PC-9 (cell line): ENCODE data around the gene MAGI1.

ENCODE experiments used
- CTCF ChIP-seq: fragments of 200-600 bp; sonication (generic); conservative IDR thresholded peaks from 2 replicates; pipeline ENCODE4 v1.6.1; 2017; ENCODE audit warnings: mixed run types, antibody characterized with exemption, mild to moderate bottlenecking, moderate library complexity
- EZH2 ChIP-seq: fragments of 200-600 bp; sonication (generic); IDR thresholded peaks from 2 replicates; pipeline ENCODE4 v1.8.0; 2017; ENCODE audit warnings: antibody characterized with exemption, low read depth

GRCh38 chr3:65557899-65558564, 480.7 kb downstream of the MAGI1 start:
- TF ChIP-seq CTCF (no peak), EZH2 (no peak)
